ENCODE results near the gene EDC4. TPM values are rescaled to one million over a fixed set of nuclear protein-coding genes. Genes with fewer than 3 reads are reported as not detected.
A peak's percentile ranks its signal among the peaks of the same experiment; 100 is the strongest.

EDC4 gene
- total RNA-seq, 1 donor from 2014 or later, result 41.3 TPM

DNA sequence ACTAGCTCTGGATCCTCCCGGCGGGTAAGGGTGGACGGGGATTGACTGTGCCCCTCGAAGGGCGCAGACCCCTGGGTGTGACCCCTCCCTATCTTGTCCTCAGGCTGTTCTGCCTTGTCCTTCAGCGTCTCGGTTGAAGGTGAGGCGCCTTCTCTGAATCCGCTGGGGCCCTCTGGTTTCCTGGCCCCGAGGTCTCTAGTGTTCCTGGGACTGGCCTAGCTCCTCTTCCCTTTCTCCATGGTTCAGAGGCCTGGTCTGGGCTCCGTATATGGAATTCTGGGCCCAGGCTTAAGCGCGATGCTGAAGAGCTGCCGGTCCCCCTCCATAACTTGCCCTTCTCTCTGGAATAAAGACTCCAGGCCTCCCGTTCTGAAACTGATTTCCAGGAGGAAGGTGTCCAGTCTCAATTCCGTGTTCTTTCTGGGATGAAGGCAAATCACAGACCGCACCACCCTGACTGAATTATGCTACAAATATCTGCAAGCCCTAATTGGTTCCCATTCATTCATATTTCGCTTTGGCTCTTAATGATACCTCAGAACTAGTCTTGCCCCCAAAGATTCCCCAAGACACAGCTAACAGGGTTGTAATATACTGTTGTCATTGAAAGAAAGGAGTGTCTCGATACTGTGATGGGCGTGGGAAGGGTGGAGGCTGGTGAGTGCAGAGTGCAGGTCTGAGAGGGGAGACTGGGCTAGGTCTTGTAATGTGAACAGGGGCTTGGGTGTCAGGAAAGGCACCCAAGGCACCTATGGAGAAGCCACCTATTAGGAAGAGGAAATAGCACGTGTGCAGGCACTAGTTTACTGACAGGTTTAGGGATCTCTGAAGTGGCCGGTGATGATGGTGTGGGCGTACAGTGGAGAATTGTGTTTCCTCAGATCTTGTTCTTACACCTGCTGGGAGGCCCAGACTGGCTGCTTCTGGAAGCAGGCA is 851 bp downstream of the EDC4 start:
- DNase-seq (ENCODE audit: low spot score), result no peak

- no peak for DNase-seq (ENCODE audit: low spot score)
Measured at GRCh38 chr16:67874372-67874771, 1.5 kb downstream of the EDC4 start.

DNA sequence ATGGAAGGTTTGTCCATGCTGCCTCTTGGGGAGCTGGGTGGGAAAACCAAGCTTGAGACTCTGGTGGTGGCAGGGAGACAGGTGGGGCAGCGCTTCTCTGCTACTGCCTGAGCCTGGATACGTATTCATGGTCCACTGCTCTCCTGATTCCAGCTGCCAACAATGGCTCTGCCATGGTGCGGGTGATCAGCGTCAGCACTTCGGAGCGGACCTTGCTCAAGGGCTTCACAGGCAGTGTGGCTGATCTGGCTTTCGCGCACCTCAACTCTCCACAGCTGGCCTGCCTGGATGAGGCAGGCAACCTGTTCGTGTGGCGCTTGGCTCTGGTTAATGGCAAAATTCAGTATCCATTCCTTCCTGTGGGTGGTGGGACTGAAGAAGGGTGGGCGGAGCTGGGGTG is 4.2 kb downstream of the EDC4 start:
- DNase-seq (ENCODE audit: low spot score), result no peak

GRCh38 chr16:67878232-67878631 is 5.4 kb downstream of the EDC4 start:
- no peak for DNase-seq (ENCODE audit: low spot score)

GRCh38 chr16:67878846-67879245 is 6.0 kb downstream of the EDC4 start:
- DNase-seq (ENCODE audit: low spot score), result no peak

DNA sequence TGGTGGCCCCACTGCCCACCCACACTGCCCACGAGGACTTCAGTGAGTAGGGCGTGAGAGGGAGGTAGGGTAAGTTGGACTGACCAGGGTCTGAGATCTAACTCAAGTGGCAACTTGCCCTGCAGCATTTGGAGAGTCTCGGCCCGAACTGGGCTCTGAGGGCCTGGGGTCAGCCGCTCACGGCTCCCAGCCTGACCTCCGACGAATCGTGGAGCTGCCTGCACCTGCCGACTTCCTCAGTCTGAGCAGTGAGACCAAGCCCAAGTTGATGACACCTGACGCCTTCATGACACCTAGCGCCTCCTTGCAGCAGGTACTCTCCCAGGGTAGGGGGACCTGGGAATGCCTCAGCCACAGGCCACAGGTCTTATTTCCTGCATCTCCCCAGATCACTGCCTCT is 6.6 kb downstream of the EDC4 start:
- no peak for DNase-seq (ENCODE audit: low spot score)

- no peak for DNase-seq (ENCODE audit: low spot score)
Measured at GRCh38 chr16:67879936-67880335, 7.1 kb downstream of the EDC4 start.

GRCh38 chr16:67880584-67880983 is 7.7 kb downstream of the EDC4 start:
- no peak for DNase-seq (ENCODE audit: low spot score)

DNA sequence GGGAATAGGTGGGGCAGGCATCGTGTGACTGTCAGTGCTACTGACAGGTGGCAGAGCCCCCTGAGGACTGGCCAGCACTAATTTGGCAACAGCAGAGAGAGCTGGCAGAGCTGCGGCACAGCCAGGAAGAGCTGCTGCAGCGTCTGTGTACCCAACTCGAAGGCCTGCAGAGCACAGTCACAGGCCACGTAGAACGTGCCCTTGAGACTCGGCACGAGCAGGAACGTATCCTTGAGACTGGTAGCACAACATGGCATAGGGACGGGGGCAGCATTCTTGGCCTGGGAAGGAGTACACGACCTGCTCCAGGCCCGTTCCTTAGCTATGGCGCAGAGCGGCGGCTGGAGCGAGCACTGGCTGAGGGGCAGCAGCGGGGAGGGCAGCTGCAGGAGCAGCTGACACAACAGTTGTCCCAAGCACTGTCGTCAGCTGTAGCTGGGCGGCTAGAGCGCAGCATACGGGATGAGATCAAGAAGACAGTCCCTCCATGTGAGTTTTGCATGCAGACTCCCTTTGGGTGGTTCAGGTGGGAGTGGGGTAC is 8.8 kb downstream of the EDC4 start:
- no peak for DNase-seq (ENCODE audit: low spot score)

DNA sequence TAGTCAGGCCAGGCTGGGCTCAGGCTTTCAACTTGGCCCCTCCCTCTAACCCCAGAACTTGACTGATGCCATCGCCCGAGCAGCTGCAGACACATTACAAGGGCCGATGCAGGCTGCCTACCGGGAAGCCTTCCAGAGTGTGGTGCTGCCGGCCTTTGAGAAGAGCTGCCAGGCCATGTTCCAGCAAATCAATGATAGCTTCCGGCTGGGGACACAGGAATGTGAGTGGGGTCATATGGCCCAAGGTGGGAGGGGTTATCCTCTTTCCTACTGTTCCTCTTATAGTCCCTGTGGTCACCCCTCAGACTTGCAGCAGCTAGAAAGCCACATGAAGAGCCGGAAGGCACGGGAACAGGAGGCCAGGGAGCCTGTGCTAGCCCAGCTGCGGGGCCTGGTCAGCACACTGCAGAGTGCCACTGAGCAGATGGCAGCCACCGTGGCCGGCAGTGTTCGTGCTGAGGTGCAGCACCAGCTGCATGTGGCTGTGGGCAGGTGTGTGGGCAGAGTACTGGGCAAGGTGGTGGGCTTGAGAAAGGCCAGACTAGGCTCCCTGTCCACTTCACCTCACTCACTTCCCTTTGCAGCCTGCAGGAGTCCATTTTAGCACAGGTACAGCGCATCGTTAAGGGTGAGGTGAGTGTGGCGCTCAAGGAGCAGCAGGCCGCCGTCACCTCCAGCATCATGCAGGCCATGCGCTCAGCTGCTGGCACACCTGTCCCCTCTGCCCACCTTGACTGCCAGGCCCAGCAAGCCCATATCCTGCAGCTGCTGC is 9.7 kb downstream of the EDC4 start:
- no peak for DNase-seq (ENCODE audit: low spot score)

- DNase-seq (ENCODE audit: low spot score), result no peak
Measured at GRCh38 chr16:67883146-67883871, 10.5 kb downstream of the EDC4 start.

DNA sequence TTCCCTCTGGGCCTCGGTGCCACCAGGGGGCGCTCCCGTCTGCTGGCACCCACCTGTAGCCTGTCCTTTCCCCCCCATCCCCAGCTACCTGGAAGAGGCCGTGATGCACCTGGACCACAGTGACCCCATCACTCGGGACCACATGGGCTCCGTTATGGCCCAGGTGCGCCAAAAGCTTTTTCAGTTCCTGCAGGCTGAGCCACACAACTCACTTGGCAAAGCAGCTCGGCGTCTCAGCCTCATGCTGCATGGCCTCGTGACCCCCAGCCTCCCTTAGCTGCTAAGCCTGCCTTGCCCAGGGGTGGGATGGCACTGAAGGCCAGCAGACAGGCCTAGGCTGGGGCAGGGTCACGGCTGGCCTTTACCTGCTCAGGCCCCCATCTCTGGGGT is 11.0 kb downstream of the EDC4 start:
- no peak for DNase-seq (ENCODE audit: low spot score)

- peak; percentile 93 for DNase-seq (ENCODE audit: low spot score)
Measured at GRCh38 chr16:67884684-67885083, 11.8 kb downstream of the EDC4 start, which contains the start of gene NRN1L. TSS of gene NRN1L (plus strand) at chr16:67884885. CDS start at chr16:67884904, 19 bp downstream.

DNA sequence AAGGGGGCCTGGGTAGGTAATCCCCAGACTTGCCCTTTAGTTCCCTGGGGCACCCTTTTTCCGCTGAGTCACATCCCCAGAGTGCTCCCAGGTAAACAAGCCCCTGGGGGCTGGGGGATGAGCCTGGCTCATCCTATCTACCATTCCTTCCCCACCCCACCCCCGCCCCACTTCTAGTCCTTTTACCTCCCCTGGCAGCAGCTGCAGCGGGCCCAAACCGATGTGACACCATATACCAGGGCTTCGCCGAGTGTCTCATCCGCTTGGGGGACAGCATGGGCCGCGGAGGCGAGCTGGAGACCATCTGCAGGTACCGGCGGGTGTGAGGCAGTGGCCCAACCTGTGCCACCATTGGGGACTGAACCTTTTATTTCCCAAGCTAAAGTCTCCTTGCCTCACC is 12.7 kb downstream of the EDC4 start:
- DNase-seq (ENCODE audit: low spot score), result no peak

GRCh38 chr16:67885976-67886375 is 13.1 kb downstream of the EDC4 start:
- no peak for DNase-seq (ENCODE audit: low spot score)

DNA sequence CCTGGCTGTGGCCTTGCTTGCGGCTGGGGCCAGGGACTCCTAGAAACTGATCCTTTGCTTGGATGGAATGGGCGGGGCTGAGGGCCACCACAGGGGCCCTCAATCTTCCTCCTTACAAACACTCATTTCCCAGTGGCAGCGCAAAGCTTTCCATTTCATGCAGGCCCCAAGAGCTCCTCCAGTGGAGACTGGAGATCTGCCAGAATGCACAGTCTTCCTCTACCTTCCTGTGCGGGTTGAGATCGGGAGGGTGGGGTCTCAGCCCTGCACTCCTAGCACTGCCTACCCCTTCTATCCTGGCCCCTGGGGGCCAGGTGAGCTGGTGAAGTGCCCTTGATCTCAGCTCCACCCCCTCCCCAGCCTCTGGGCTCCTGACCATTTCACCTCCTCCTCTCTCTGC is 13.5 kb downstream of the EDC4 start:
- DNase-seq (ENCODE audit: low spot score), result no peak

GRCh38 chr16:67888331-67888730 is 15.5 kb downstream of the EDC4 start:
- no peak for DNase-seq (ENCODE audit: low spot score)

- DNase-seq (ENCODE audit: low spot score), result no peak
Measured at GRCh38 chr16:67892375-67892774, 19.5 kb downstream of the EDC4 start.

DNA sequence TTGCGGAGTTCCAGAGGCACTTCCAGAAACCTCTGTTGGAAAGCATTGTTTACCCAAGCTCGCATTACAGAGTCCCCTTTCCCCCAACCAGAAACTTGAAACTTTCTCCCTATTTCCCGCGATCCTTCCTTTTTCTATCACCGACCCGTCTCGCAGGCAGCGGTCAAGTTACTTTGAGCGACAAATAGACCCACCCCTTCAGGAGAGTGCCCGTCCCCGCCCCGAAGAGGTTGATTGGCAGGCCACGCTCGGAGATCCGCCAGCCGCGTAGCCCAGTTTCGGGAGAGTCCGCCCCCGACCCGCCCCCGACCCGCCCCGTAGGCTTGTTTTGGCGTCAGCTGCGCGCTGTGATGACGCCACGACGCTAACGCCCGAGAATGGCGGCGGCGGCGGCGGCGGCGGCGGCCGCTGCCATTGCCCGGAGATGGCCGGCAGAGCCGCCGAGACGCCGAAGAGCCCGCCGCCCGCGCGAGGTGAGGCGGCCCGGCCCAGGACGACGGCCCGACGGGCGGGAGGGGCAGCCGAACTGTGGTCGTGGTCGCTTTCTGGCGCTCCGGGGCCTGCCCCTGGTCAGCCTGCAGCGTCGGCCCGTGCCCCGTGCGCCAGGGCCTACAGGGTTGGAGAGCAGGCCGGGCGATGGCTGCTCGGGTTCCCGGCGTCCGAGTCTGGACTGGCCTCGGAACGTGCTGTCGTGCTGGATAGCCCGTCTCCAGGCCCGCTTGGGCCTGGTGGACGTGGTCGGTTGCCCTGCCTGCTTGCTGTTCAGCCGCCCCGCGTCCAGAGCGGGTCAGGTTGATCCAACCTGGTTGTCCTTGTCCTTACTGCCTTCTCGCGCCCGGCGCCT is 20.3 kb downstream of the EDC4 start, which contains the start of gene PSKH1:
TSS of gene PSKH1 (plus strand) at position 356 of the 844 bp plus-strand sequence. CDS start 15,496 bp downstream, outside the sequence.
- peak; percentile 98 for DNase-seq (ENCODE audit: low spot score)

- no peak for DNase-seq (ENCODE audit: low spot score)
Measured at GRCh38 chr16:67893743-67894399, 21.0 kb downstream of the EDC4 start.

All from mesenteric fat pad (tissue), 1 donor.